RWPE2 (cell line): ENCODE measurements around the gene INPP5F.

ENCODE experiments used
- ATAC-seq: fragments of 200-7000 bp; cut with Tn5 transposase; 3 replicates; pipeline ENCODE4 v1.9.1; 2021; ENCODE audit warnings: low read depth
- DNase-seq: peaks from one replicate; pipeline ENCODE4 v3.0.0-alpha.2; 2020; ENCODE audit warnings: low spot score
- H3K27ac ChIP-seq: fragments of 450-650 bp; 2 replicates; pipeline ENCODE4 v1.5.1; 2017; ENCODE audit warnings: mild to moderate bottlenecking; ENCODE audit not compliant: poor library complexity, severe bottlenecking
- H3K27me3 ChIP-seq: fragments of 250-450 bp; sonication (Bioruptor Pico); 2 replicates; pipeline ENCODE4 v1.5.1; 2021; ENCODE audit warnings: mild to moderate bottlenecking, moderate library complexity; ENCODE audit not compliant: insufficient read depth, poor library complexity, severe bottlenecking
- H3K36me3 ChIP-seq: fragments of 250-450 bp; sonication (Bioruptor Pico); 2 replicates; pipeline ENCODE4 v1.5.1; 2020; ENCODE audit warnings: low read depth, mild to moderate bottlenecking, moderate library complexity
- H3K4me1 ChIP-seq: fragments of 250-450 bp; sonication (Bioruptor Pico); 2 replicates; pipeline ENCODE4 v1.5.1; 2021; ENCODE audit warnings: mild to moderate bottlenecking, moderate library complexity; ENCODE audit not compliant: insufficient read depth, poor library complexity, severe bottlenecking
- H3K4me3 ChIP-seq: fragments of 250-450 bp; sonication (Bioruptor Pico); 2 replicates; pipeline ENCODE4 v1.5.1; 2021; ENCODE audit warnings: mild to moderate bottlenecking, moderate library complexity; ENCODE audit not compliant: severe bottlenecking
- H3K9me3 ChIP-seq: fragments of 250-450 bp; sonication (Bioruptor Pico); 2 replicates; pipeline ENCODE4 v1.5.1; 2021; ENCODE audit warnings: mild to moderate bottlenecking, moderate library complexity; ENCODE audit not compliant: severe bottlenecking
- TF ChIP-seq, protein P1 (sequence below): fragments of 450-650 bp; IDR thresholded peaks from one replicate; pipeline ENCODE4 v1.5.1; 2017; ENCODE audit warnings: mild to moderate bottlenecking, moderate library complexity; ENCODE audit not compliant: poor library complexity, severe bottlenecking

INPP5F gene

DNA sequence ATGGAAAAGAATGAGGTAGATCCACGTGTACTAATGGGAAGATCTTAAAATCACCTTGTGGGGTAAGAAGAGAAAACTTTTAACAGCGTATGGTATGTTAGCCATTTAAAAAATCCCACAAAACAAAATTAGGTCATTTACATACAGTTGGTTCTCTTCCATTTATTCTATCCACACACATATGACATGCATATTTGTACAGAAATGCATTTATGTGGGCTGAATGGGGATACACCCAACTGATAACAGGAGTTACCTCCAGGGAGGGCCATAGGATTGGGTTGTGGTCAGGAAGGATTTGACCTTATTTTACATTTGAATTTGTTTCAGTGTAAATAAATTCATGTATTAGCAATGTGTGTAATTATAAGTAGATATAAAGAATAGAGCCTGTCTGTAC, 75.3 kb downstream of the INPP5F start:
- no peak overlapping the region for H3K27ac ChIP-seq
- ATAC-seq (no peak), DNase-seq (no peak)
- no peaks in the 10 kb centered on the region for H3K27me3 ChIP-seq
- H3K4me3 ChIP-seq: no peak overlapping the region
- TF ChIP-seq, protein P1, sequence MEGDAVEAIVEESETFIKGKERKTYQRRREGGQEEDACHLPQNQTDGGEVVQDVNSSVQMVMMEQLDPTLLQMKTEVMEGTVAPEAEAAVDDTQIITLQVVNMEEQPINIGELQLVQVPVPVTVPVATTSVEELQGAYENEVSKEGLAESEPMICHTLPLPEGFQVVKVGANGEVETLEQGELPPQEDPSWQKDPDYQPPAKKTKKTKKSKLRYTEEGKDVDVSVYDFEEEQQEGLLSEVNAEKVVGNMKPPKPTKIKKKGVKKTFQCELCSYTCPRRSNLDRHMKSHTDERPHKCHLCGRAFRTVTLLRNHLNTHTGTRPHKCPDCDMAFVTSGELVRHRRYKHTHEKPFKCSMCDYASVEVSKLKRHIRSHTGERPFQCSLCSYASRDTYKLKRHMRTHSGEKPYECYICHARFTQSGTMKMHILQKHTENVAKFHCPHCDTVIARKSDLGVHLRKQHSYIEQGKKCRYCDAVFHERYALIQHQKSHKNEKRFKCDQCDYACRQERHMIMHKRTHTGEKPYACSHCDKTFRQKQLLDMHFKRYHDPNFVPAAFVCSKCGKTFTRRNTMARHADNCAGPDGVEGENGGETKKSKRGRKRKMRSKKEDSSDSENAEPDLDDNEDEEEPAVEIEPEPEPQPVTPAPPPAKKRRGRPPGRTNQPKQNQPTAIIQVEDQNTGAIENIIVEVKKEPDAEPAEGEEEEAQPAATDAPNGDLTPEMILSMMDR: no peak
- peaks cover 9% of the 10 kb centered on the region for H3K36me3 ChIP-seq
- no peaks in the 10 kb centered on the region for H3K9me3 ChIP-seq
- no peaks in the 10 kb centered on the region for H3K4me1 ChIP-seq

DNA sequence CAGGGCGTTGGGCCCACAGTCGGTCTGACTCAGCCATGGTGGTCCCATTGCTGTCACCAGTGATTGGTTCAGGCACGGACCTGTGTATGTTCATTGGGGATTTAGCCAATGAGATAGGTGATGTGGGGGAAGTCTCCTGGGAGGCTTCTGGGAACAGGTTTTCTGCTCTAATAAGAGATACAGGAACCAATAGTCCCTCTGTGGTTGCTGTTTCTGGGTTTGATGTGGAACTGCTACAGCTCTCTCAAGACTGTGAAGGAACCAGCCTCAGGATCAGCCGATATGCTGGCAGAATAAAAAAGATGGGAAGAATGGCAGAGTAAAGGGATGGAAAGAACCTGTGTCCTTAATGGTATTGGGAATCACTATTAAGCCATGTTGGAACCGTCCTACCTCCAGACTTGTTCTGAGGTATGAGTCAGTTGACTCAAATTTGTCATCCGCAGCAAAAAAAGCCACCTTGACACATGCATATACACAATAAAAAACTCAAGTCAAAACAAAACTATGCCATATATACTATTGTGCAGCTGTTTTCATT, 76.2 kb downstream of the INPP5F start:
- H3K4me3 ChIP-seq: no peak overlapping the region
- peaks cover 12% of the 10 kb centered on the region for H3K36me3 ChIP-seq
- TF ChIP-seq, protein P1: no peak
- H3K27me3 ChIP-seq: no peaks in the 10 kb centered on the region
- DNase-seq: no peak
- no peaks in the 10 kb centered on the region for H3K9me3 ChIP-seq
- H3K27ac ChIP-seq: no peak overlapping the region
- no peaks in the 10 kb centered on the region for H3K4me1 ChIP-seq
- ATAC-seq: no peak

DNA sequence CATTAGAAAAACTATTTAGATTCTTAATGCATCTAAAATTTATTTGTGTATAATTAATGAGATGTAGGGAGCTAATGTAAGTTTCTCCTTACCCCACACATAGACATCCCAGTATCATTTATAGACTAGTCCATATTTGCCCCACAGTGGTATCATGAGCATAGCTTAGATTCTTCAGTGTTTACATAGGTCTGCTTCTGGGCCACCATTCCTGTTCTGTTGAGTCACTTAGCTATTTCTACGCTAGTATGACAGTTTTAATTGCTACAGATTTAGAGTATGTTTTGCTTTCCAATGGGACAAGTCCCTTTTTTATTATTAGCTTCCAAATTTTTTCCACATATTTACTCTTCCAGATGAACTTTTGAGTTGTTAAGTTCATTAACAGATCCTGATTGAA, 77.4 kb downstream of the INPP5F start:
- Histone ChIP-seq H3K27ac (no peak overlapping the region), H3K36me3 (peaks cover 12% of the 10 kb centered on the region), H3K4me3 (no peak overlapping the region), H3K9me3 (no peaks in the 10 kb centered on the region), H3K4me1 (no peaks in the 10 kb centered on the region), H3K27me3 (no peaks in the 10 kb centered on the region)
- TF ChIP-seq, protein P1: no peak
- no peak for ATAC-seq
- no peak for DNase-seq

DNA sequence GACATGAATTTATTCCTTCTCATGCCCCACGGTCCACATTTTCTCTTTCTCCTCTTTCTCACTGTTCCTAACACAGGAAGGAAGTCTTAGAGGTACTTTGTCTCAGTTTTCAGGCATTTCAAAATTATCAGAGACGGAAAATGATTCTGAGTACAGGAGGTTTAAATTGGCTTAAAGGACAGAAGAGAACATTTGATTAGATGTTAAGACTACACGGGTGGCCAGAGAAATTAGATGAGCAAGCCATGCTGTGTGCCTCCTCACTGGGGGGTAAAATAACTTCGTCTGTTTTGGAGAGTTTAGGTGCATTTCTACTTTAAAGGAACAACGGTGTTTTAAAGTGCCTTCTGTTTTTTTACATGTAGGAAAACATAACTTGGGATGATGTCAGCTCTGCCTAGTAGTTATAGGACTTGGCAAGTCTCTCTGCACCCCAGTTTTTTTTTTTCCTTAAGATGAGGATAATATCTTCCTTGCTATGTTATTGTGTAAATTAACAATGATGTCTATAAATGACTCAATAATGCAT, 79.9 kb downstream of the INPP5F start:
- ATAC-seq (no peak), DNase-seq (no peak)
- TF ChIP-seq, protein P1: no peak
- no peaks in the 10 kb centered on the region for H3K4me1 ChIP-seq
- H3K36me3 ChIP-seq: peaks cover 12% of the 10 kb centered on the region
- no peaks in the 10 kb centered on the region for H3K9me3 ChIP-seq
- no peak overlapping the region for H3K4me3 ChIP-seq
- no peaks in the 10 kb centered on the region for H3K27me3 ChIP-seq
- H3K27ac ChIP-seq: no peak overlapping the region

GRCh38 chr10:119806334-119807130, 80.7 kb downstream of the INPP5F start:
- Histone ChIP-seq H3K36me3 (peaks cover 12% of the 10 kb centered on the region), H3K27me3 (no peaks in the 10 kb centered on the region), H3K27ac (no peak overlapping the region), H3K4me1 (no peaks in the 10 kb centered on the region), H3K4me3 (no peak overlapping the region), H3K9me3 (no peaks in the 10 kb centered on the region)
- ATAC-seq (no peak), DNase-seq (no peak)
- TF ChIP-seq, protein P1: no peak
